Stomach (tissue), 9 donors: ENCODE measurements around the gene P2RX1. TPM values are rescaled to one million over a fixed set of nuclear protein-coding genes. Genes with fewer than 3 reads are reported as not detected.
A peak's percentile ranks its signal among the peaks of the same experiment; 100 is the strongest.

ENCODE experiments used
- DNase-seq, 2 donors: peaks; one replicate each; pipeline versions ENCODE4 v3.0.0 to v3.0.0-alpha.2; 2013 to 2019
- H3K27ac ChIP-seq, 5 donors: fragments of 200-600 bp in 4 of 5; sonication (generic) in 4 of 5; one replicate each; pipeline ENCODE4 v1.5.1; 2013 to 2019; ENCODE audit warnings: mild to moderate bottlenecking in 1 of 5, moderate library complexity in 1 of 5
- H3K27me3 ChIP-seq, 3 donors: fragments of 200-600 bp; sonication (generic); one replicate each; pipeline ENCODE4 v1.5.1; 2017 to 2019; ENCODE audit warnings: mixed run types in 1 of 3
- H3K36me3 ChIP-seq, 4 donors: fragments of 200-600 bp; sonication (generic); 1 replicate in 3 of 4; 2 replicates in 1 of 4; pipeline ENCODE4 v1.5.1; 2016 to 2019
- H3K4me1 ChIP-seq, 4 donors: fragments of 200-600 bp; sonication (generic); one replicate each; pipeline ENCODE4 v1.5.1; 2016 to 2019
- H3K4me3 ChIP-seq, 4 donors: fragments of 200-600 bp; sonication (generic) in 3 of 4; one replicate each; pipeline ENCODE4 v1.5.1; 2016 to 2019; ENCODE audit warnings: mild to moderate bottlenecking in 1 of 4
- H3K9me3 ChIP-seq, 4 donors: fragments of 200-600 bp; sonication (generic); one replicate each; pipeline ENCODE4 v1.5.1; 2016 to 2019
- CTCF ChIP-seq, 7 experiments: fragments of 450-650 bp in 4 of 7; fragments of 200-600 bp in 3 of 7; sonication (generic) in 3 of 7; IDR thresholded peaks; one replicate each; pipeline ENCODE4 v1.5.1; 2016 to 2019; ENCODE audit warnings: antibody characterized with exemption in 7 of 7, control low read depth in 2 of 7, mild to moderate bottlenecking in 1 of 7
- EP300 ChIP-seq: sonication (generic); formaldehyde crosslinking; IDR thresholded peaks from one replicate; pipeline ENCODE4 v1.6.1; 2017; ENCODE audit warnings: antibody characterized with exemption
- POLR2A ChIP-seq, 4 donors: fragments of 450-650 bp; IDR thresholded peaks; one replicate each; pipeline ENCODE4 v1.6.1; 2016; ENCODE audit warnings: antibody characterized with exemption in 4 of 4, control low read depth in 2 of 4, mild to moderate bottlenecking in 1 of 4, moderate library complexity in 1 of 4
- POLR2AphosphoS5 ChIP-seq, 3 donors: sonication (generic); formaldehyde crosslinking; IDR thresholded peaks; one replicate each; pipeline ENCODE4 v1.6.1; 2016; ENCODE audit warnings: antibody characterized with exemption in 3 of 3
- WGBS, 5 donors: extraction: QIAGEN DNeasy Blood & Tissue Kit in 3 of 5; methylation state at CpG; one replicate each; pipeline versions ENCODE4 v1.1.5 to v1.1.7; 2013 to 2018; 5-methylcytosine and 5-hydroxymethylcytosine counted together
- intact Hi-C: fragments of 100-400 bp; cut with DNase I; formaldehyde crosslinking; loops from one replicate; pipeline ENCODE4 v1.15.1; 2023; ENCODE audit warnings: low total_unique reads
- polyA plus RNA-seq, 3 donors: library from polyadenylated mRNA; stranded (reverse); fragments of 200-250 nt; gene quantifications; one replicate each; pipeline ENCODE4 v1.2.3, GENCODE V29; 2013
- total RNA-seq, 5 donors: library from RNA; depleted of rRNA; stranded (reverse); fragments of >200 nt; gene quantifications; one replicate each; pipeline versions ENCODE4 v1.1.0 to v1.2.3, GENCODE V29; 2014 to 2016
- donor health status: healthy with polysubstance abuse.
- donor health status: Bipolar disorder and iron deficiency.
- donor health status: healthy.

Gene P2RX1
- total and polyA plus RNA-seq, 8 donors, result 0.75 to 13.4 (median 3.0) TPM

DNA sequence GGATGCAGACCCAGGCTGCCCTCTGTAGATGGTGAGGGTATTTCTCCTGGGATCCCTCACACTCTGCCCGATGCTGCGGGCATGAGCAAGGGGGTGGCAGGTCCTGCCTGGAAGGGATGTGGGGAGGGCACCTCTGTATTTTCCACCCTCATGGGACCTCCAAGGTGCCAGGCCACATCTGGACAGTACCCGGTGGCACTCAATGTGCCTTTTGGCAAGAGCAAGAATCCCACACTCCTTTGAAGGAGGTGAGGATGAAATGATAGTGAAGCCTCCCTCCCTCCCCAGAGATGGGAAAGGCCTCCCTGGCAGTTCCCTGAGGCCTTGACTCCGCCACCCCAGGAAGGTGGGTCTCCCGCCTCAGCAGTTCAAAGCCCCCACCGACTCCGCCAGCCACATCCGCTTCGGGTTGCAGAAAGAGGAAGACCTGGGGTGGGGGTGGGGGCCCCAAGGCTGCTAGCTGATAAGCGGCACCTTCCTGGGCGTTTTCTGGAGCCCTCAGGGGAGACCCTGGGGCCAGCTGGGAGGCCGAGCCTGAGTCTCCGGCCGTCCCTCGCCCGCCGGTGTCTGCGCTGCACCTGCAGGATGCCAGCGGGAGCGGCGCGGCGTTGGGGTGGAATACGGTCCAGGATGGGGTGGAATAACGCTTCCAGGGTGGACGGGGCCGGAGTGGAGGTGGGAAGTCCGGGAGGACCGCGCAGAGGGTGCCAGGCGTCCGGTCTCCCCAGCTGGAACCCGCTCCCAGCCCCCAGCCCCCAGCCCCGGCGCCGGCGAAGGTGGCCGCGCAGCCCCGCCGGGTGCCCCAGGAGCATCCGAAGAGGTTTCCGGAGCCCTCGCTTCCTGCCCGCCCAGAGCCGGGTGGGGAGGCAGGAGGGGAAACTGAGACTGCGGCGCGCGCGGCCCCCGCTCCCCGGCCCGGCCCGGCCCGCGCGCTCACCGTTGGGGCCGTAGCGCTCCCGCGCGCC lies 47.3 kb upstream of the P2RX1 start:
- H3K4me1 ChIP-seq, result peaks cover 43 to 85% (median 83%) of the 10 kb centered on the region in 4 donors
- intact Hi-C loops, result no loop called here

DNA sequence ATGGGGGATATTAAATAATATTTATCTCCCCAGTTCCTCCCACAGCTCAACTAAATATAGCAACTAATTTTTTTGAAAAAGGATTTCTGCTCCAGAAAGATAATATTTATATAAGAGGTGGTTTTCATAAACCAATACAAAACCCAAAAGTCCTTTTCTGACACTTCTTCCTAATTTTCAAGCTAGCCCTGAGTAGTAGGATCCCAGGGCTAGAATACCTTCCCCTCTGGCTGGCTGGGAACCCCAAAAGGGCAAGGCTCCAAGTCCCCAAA lies 46.6 kb upstream of the P2RX1 start:
- peaks cover 43 to 89% (median 80%) of the 10 kb centered on the region in 4 donors for H3K4me1 ChIP-seq
- H3K9me3 ChIP-seq, result no peaks in the 10 kb centered on the region
- TF ChIP-seq POLR2AphosphoS5 (IDR thresholded peaks at IDR 0.05) (no peak), EP300 (no peak), CTCF (IDR thresholded peaks at IDR 0.05) (no peak), POLR2A (IDR thresholded peaks at IDR 0.05) (no peak)
- intact Hi-C loops, result no loop called here
- DNase-seq, result no peak
- peak overlapping the region; percentile 52 to 73 (median 62) for H3K4me3 ChIP-seq
- H3K27ac ChIP-seq, result peak overlapping the region; percentile 71 to 89 (median 82)
- H3K36me3 ChIP-seq, result peaks cover 0 to 4% (median 2%) of the 10 kb centered on the region in 4 donors
- peaks cover 0 to 23% (median 6%) of the 10 kb centered on the region in 3 donors for H3K27me3 ChIP-seq

More for the DNA sequence above, 47.3 kb upstream of the P2RX1 start:
- DNase-seq, result peak; percentile 51 to 62
- 3 to 15% (median 8%) methylated on average over 32 to 64 of the region's 64 CpGs for WGBS, 5 donors
- Histone ChIP-seq H3K27me3 (peaks cover 0 to 23% (median 6%) of the 10 kb centered on the region in 3 donors), H3K9me3 (no peaks in the 10 kb centered on the region), H3K36me3 (no peaks in the 10 kb centered on the region), H3K4me3 (peak overlapping the region; percentile 52 to 73 (median 62)), H3K27ac (peak overlapping the region; percentile 71 to 89 (median 82))
- no peak for TF ChIP-seq CTCF (IDR thresholded peaks at IDR 0.05)
- no peak for TF ChIP-seq POLR2AphosphoS5 (IDR thresholded peaks at IDR 0.05)
- TF ChIP-seq EP300, result no peak
- no peak for TF ChIP-seq POLR2A (IDR thresholded peaks at IDR 0.05)

DNA sequence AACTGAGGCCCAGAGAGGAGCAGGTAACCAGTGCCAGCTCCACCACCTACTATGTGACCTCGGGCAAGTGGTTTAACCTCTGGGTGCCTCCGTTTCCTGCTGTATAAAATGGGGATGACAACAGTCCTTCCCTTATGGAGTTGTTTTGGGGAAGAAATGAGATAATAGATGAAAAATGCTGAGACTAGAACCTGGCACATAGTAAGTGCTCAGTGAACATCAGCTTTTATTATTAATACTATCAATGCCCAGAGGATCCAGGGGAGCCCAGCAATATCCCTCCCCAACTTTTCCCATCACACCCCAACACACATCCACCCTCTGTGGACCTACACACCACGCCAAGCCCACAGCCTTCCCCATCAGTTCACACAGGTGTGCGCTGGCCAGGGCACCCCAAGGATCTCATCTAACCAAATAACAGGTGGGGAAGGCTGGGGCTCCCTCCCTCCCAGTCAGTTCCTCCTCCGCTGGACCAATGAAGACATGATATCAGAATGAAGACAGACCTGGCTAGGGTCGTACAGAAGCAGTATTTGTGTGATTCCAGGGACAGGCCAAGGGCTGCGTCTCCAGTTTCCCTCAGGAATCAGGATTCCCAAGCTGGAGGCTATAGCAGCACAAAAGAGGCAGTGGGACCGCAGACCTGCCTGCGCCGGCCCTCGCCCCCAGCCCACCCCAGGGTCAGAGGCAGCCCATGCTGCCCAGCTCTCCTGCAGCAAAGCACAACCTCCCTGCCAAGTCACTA lies 46.1 kb upstream of the P2RX1 start:
- intact Hi-C loops, result no loop called here
- 66 to 78% (median 76%) methylated on average over 11 of the region's 11 CpGs for WGBS, 5 donors
- TF ChIP-seq POLR2AphosphoS5 (IDR thresholded peaks at IDR 0.05) (no peak), CTCF (IDR thresholded peaks at IDR 0.05) (no peak), POLR2A (IDR thresholded peaks at IDR 0.05) (no peak), EP300 (no peak)
- Histone ChIP-seq H3K27me3 (peaks cover 0 to 23% (median 6%) of the 10 kb centered on the region in 3 donors), H3K9me3 (no peaks in the 10 kb centered on the region), H3K4me3 (peak overlapping the region; percentile 52 to 73 (median 62)), H3K36me3 (peaks cover 0 to 7% (median 4%) of the 10 kb centered on the region in 4 donors), H3K27ac (peak overlapping the region in 3 of 5 donors; percentile 71 to 89 (median 82)), H3K4me1 (peaks cover 43 to 89% (median 75%) of the 10 kb centered on the region in 4 donors)
- DNase-seq, result no peak

GRCh38 chr17:3961564-3962047 lies 45.3 kb upstream of the P2RX1 start:
- intact Hi-C loops, result no loop called here
- H3K4me1 ChIP-seq, result peaks cover 43 to 86% (median 67%) of the 10 kb centered on the region in 4 donors
- peaks cover 0 to 23% (median 6%) of the 10 kb centered on the region in 3 donors for H3K27me3 ChIP-seq
- peaks cover 0 to 7% (median 4%) of the 10 kb centered on the region in 4 donors for H3K36me3 ChIP-seq
- peak in 1 of 2 donors; percentile 44 for DNase-seq
- peak overlapping the region in 2 of 5 donors; percentile 46 to 71 for H3K27ac ChIP-seq
- H3K4me3 ChIP-seq, result peak overlapping the region in 2 of 4 donors; percentile 65 to 73
- no peak for TF ChIP-seq POLR2A (IDR thresholded peaks at IDR 0.05)
- no peak for TF ChIP-seq CTCF (IDR thresholded peaks at IDR 0.05)
- TF ChIP-seq POLR2AphosphoS5 (IDR thresholded peaks at IDR 0.05), result no peak
- no peak for TF ChIP-seq EP300
- 55 to 65% (median 60%) methylated on average over 2 to 5 of the region's 5 CpGs for WGBS, 5 donors
- no peaks in the 10 kb centered on the region for H3K9me3 ChIP-seq
